ENCODE measurements around the gene TMEM135.
"Not testable (repeated sequence)": the region's sequence is repeated elsewhere in the genome, so short reads cannot be mapped to it uniquely, and the experiment has no call there.

Gene TMEM135

GRCh38 chr11:87143641-87144040 lies 105.9 kb downstream of the TMEM135 start:
- FAIRE-seq, result no peak

GRCh38 chr11:87144252-87144651 lies 106.5 kb downstream of the TMEM135 start:
- no peak for FAIRE-seq

- FAIRE-seq, result no peak
Measured at GRCh38 chr11:87148749-87149148, 111.0 kb downstream of the TMEM135 start.

GRCh38 chr11:87149782-87150181 lies 112.0 kb downstream of the TMEM135 start:
- FAIRE-seq, result not testable (repeated sequence)

- FAIRE-seq, result no peak
Measured at GRCh38 chr11:87150936-87151335, 113.2 kb downstream of the TMEM135 start.

GRCh38 chr11:87154246-87154645 lies 116.5 kb downstream of the TMEM135 start:
- FAIRE-seq, result no peak

- no peak for FAIRE-seq
Measured at GRCh38 chr11:87156970-87157369, 119.2 kb downstream of the TMEM135 start.

GRCh38 chr11:87169076-87169475 lies 131.3 kb downstream of the TMEM135 start:
- FAIRE-seq, result not testable (repeated sequence)

- FAIRE-seq, result no peak
Measured at GRCh38 chr11:87173185-87174039, 135.7 kb downstream of the TMEM135 start.

GRCh38 chr11:87174870-87175269 lies 137.1 kb downstream of the TMEM135 start:
- no peak for FAIRE-seq

GRCh38 chr11:87176044-87176443 lies 138.3 kb downstream of the TMEM135 start:
- FAIRE-seq, result no peak

- FAIRE-seq, result no peak
Measured at GRCh38 chr11:87179621-87180020, 141.9 kb downstream of the TMEM135 start.

- no peak for FAIRE-seq
Measured at GRCh38 chr11:87180742-87181141, 143.0 kb downstream of the TMEM135 start.

GRCh38 chr11:87181143-87181542 lies 143.4 kb downstream of the TMEM135 start:
- no peak for FAIRE-seq

- FAIRE-seq, result no peak
Measured at GRCh38 chr11:87185228-87185627, 147.5 kb downstream of the TMEM135 start.

- FAIRE-seq, result no peak
Measured at GRCh38 chr11:87187076-87187475, 149.3 kb downstream of the TMEM135 start.

GRCh38 chr11:87187930-87188329 lies 150.2 kb downstream of the TMEM135 start:
- no peak for FAIRE-seq

GRCh38 chr11:87188396-87188795 lies 150.7 kb downstream of the TMEM135 start:
- FAIRE-seq, result not testable (repeated sequence)

- FAIRE-seq, result peak; percentile 40
Measured at GRCh38 chr11:87188921-87189320, 151.2 kb downstream of the TMEM135 start.

- peak; percentile 37 for FAIRE-seq
Measured at GRCh38 chr11:87190071-87190470, 152.3 kb downstream of the TMEM135 start.

- FAIRE-seq, result no peak
Measured at GRCh38 chr11:87193756-87194470, 156.2 kb downstream of the TMEM135 start.

GRCh38 chr11:87194985-87195820 lies 157.5 kb downstream of the TMEM135 start:
- FAIRE-seq, result peak; percentile 76

- FAIRE-seq, result no peak
Measured at GRCh38 chr11:87198266-87198881, 160.6 kb downstream of the TMEM135 start.
